Measurements from ENCODE around the gene ADAM21. TPM values are rescaled to one million over a fixed set of nuclear protein-coding genes. Genes with fewer than 3 reads are reported as not detected.
"Not testable (repeated sequence)": the region's sequence is repeated elsewhere in the genome, so short reads cannot be mapped to it uniquely, and the experiment has no call there.

Gene ADAM21
- total RNA-seq, result not detected in 2 replicates

DNA sequence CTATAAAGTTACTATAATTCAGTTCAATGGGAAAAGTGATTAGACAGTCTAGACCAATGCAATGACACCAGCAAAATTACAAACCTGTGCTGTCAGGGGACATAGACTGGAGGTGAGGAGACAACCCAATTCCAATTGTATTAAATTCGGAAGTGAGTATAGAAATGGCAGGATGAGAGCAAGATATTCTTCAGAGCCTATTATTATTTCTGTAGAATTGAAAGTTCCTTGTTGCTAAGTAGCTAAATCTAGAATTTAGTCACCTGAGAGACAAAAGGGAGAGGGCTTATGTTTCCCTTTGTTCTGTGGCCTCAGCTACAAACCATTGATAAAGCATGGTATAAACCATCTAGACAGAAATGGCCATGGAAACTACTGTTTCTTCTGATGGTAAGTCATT, at the start of gene ADAM21:
ADAM21 (plus strand) TSS at position 301 of the 400 bp plus-strand sequence. CDS start 5,326 bp downstream, outside the sequence.
- intact Hi-C loops (cut with micrococcal nuclease), result no loop called here
- no peaks in the 10 kb centered on the region for H3K36me3 Mint-ChIP-seq (ENCODE audit: low read depth)
- no peaks in the 10 kb centered on the region for H3K9me3 Mint-ChIP-seq
- peaks cover 2% of the 10 kb centered on the region for H3K27me3 Mint-ChIP-seq (ENCODE audit: low read depth)
- H3K4me3 Mint-ChIP-seq (ENCODE audit: low read depth), result no peak within 1 kb of the TSS
- no peaks in the 10 kb centered on the region for H3K4me1 Mint-ChIP-seq (ENCODE audit: low read depth)
- DNase-seq (ENCODE audit: low spot score), result no peak
- H3K27ac Mint-ChIP-seq, result no peak within 1 kb of the TSS

DNA sequence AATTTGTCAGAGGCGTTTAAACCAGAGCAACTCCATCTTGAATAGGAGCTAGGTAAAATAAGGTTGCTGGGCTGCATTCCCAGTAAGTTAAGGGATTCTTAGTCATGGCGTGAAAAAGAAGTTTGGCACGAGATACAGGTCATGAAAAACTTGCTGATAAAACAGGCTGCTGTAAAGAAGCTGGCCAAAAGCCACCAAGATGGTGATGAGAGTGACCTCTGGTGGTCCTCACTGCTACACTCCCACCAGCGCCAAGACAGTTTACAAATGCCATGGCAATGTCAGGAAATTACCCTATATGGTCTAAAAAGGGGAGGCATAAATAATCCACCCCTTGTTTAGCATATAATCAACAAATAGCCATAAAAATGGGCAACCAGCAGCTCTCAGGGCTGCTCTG, 48.6 kb upstream of the ADAM21 start:
- intact Hi-C loops (cut with micrococcal nuclease); H3K27ac Mint-ChIP-seq; H3K9me3 Mint-ChIP-seq; H3K27me3 Mint-ChIP-seq (ENCODE audit: low read depth); H3K4me1 Mint-ChIP-seq (ENCODE audit: low read depth); H3K4me3 Mint-ChIP-seq (ENCODE audit: low read depth); DNase-seq (ENCODE audit: low spot score); H3K36me3 Mint-ChIP-seq (ENCODE audit: low read depth): not testable (repeated sequence)

DNA sequence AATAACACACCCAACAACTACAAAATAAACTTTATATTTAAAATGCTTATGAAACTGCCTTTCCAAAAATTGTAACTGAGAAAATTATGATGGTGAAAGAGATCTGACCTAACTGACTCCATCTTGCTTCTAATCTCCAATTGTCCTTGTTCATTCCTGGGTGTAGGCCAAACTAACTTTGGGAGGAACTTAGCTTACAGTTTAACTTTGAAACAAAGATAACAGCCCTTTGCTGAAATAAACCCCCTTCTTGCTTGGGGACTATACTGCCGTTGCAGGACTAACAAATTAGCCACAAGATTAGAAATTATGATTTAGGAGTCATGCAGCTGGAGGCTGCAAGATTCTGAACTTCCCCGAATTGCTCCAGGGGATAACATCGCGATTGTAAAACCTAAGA, 45.8 kb upstream of the ADAM21 start:
- H3K4me1 Mint-ChIP-seq (ENCODE audit: low read depth); H3K36me3 Mint-ChIP-seq (ENCODE audit: low read depth); H3K27ac Mint-ChIP-seq; H3K4me3 Mint-ChIP-seq (ENCODE audit: low read depth); H3K9me3 Mint-ChIP-seq; intact Hi-C loops (cut with micrococcal nuclease); DNase-seq (ENCODE audit: low spot score); H3K27me3 Mint-ChIP-seq (ENCODE audit: low read depth): not testable (repeated sequence)

DNA sequence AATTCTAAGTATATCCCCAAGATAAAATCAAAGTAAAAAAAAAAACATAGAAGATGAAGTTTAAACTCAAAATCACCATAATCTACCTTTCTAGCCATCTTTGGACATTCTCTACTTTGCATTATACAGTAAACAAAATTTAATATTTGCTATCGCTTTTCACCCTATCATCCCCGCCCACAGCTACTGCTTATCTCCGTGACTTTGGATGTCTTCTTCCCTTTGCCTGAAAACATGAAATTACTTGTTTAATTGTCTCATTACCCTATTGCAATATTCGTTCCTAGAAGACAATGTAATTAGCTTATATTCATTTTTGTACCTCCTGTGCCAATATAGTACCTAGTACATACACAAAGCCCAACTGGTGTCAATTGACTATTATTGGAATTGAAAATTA, 44.4 kb upstream of the ADAM21 start:
- no peak overlapping the region for H3K4me3 Mint-ChIP-seq (ENCODE audit: low read depth)
- no peak overlapping the region for H3K27ac Mint-ChIP-seq
- intact Hi-C loops (cut with micrococcal nuclease), result no loop called here
- peaks cover 3% of the 10 kb centered on the region for H3K36me3 Mint-ChIP-seq (ENCODE audit: low read depth)
- H3K27me3 Mint-ChIP-seq (ENCODE audit: low read depth), result no peaks in the 10 kb centered on the region
- DNase-seq (ENCODE audit: low spot score), result no peak
- H3K4me1 Mint-ChIP-seq (ENCODE audit: low read depth), result no peaks in the 10 kb centered on the region
- H3K9me3 Mint-ChIP-seq, result peaks cover 3% of the 10 kb centered on the region

DNA sequence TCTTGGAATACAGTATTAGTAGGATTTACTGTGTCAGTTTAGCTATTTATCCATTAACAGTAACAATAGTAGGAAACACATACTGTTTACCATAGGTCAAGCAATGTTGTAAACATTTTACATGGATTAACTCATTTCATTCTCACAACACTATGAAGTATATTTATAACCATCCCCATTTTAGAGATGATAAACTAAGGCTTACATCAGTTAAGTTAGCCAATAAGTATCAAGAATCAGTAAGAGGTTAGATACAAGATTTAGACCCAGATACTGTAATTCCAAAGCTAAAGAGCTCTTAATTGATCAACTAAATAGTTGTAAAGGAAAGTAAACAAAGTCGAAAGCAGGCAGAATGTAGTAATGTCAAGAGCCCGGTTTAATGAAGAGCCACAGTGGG, 36.2 kb upstream of the ADAM21 start:
- Mint-ChIP-seq H3K4me1 (ENCODE audit: low read depth) (peaks cover 13% of the 10 kb centered on the region), H3K27ac (no peak overlapping the region), H3K36me3 (ENCODE audit: low read depth) (no peaks in the 10 kb centered on the region), H3K4me3 (ENCODE audit: low read depth) (peak overlapping the region; percentile 79), H3K27me3 (ENCODE audit: low read depth) (peaks cover 1% of the 10 kb centered on the region), H3K9me3 (no peaks in the 10 kb centered on the region)
- intact Hi-C loops (cut with micrococcal nuclease), result no loop called here
- no peak for DNase-seq (ENCODE audit: low spot score)

DNA sequence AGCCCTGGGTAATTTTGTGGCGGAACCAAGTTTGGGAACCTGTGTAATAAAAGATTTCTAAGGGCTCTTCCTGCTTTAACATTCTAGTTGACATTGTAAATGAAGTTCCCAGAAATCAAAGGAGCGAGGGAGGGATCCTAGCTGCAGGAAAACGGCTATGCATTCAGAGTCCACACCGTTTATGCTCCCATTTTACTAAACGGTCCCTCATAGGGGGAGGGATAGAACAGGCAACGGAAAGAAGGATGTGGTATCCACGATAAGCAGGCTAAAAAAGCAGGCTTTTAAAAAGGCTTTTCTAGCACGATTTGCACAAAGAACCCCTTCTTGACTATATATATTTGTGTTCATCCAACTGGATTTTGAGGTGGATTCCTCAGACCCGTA, 35.6 kb upstream of the ADAM21 start:
- Mint-ChIP-seq H3K36me3 (ENCODE audit: low read depth) (no peaks in the 10 kb centered on the region), H3K4me3 (ENCODE audit: low read depth) (peak overlapping the region; percentile 82), H3K9me3 (no peaks in the 10 kb centered on the region), H3K4me1 (ENCODE audit: low read depth) (peaks cover 13% of the 10 kb centered on the region), H3K27me3 (ENCODE audit: low read depth) (peaks cover 1% of the 10 kb centered on the region), H3K27ac (no peak overlapping the region)
- DNase-seq (ENCODE audit: low spot score), result no peak
- intact Hi-C loops (cut with micrococcal nuclease), result no loop called here

DNA sequence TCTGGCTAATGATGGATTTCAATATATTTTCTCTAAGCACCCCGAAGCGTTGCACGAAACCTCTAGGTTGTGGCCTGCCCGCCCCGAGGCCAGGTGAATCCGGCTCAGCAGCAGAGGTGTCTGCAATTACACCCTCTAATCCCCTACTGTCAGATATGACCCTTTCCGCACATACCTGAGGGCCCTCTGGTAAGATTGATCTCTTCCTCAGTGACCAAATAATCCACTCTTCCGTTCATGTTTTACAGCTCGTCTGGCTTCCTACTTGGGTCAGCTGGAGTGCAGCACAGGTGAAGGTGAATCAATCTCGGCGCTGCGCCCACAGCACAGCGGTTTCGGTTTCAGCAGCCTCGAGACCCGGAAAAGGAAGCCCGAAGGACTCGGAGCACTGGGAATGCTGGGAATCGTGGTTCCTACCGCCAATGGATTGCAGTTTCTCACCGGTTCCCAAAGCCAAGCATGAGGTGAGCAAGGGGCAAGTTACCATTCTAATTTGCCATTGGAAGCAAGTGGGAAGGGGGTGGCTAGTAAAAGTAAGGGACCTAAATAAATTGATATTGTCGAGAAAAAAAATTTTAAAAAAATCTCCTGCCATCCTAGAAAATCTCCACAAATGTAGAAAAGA, 35.1 kb upstream of the ADAM21 start, which contains the start of gene SYNJ2BP:
SYNJ2BP (minus strand) TSS at position 366 of the 625 bp plus-strand sequence; CDS start at position 239, 127 bp downstream.
- peaks cover 13% of the 10 kb centered on the region for H3K4me1 Mint-ChIP-seq (ENCODE audit: low read depth)
- H3K27me3 Mint-ChIP-seq (ENCODE audit: low read depth), result peaks cover 2% of the 10 kb centered on the region
- H3K9me3 Mint-ChIP-seq, result no peaks in the 10 kb centered on the region
- H3K27ac Mint-ChIP-seq, result no peak within 1 kb of the TSS
- no peaks in the 10 kb centered on the region for H3K36me3 Mint-ChIP-seq (ENCODE audit: low read depth)
- peak within 1 kb of the TSS; percentile 82 for H3K4me3 Mint-ChIP-seq (ENCODE audit: low read depth)
- peak; percentile 15 for DNase-seq (ENCODE audit: low spot score)
- intact Hi-C loops (cut with micrococcal nuclease), result no loop called here

DNA sequence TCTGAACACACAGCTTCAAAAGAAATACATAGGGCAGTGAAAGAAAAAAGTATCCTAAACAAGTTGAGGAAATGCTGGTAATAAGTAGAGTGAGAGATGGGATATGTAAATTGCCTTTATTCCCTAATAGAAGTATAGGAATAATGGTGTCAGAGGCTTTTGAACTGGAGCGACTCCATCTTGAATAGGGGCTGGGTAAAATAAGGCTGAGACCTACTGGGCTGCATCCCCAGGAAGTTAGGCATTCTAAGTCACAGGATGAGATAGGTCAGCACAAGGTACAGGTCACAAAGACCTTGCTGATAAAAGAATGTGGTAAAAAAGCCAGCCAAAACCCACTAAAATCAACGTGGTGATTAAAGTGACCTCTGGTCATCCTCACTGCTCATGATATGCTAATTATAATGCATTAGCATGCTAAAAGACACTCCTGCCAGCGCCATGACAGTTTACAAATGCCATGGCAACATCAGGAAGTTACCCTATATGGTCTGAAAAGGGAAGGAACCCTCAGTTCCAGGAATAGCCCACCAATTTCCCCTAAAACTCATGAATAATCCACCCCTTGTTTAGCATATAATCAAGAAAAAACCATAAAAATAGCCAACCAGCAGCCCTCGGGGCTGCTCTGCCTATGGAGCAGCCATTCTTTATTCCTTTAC, 32.6 kb upstream of the ADAM21 start:
- H3K9me3 Mint-ChIP-seq; H3K36me3 Mint-ChIP-seq (ENCODE audit: low read depth); H3K4me3 Mint-ChIP-seq (ENCODE audit: low read depth); H3K27me3 Mint-ChIP-seq (ENCODE audit: low read depth); intact Hi-C loops (cut with micrococcal nuclease); DNase-seq (ENCODE audit: low spot score); H3K27ac Mint-ChIP-seq: not testable (repeated sequence)
- H3K4me1 Mint-ChIP-seq (ENCODE audit: low read depth), result peaks cover 13% of the 10 kb centered on the region

DNA sequence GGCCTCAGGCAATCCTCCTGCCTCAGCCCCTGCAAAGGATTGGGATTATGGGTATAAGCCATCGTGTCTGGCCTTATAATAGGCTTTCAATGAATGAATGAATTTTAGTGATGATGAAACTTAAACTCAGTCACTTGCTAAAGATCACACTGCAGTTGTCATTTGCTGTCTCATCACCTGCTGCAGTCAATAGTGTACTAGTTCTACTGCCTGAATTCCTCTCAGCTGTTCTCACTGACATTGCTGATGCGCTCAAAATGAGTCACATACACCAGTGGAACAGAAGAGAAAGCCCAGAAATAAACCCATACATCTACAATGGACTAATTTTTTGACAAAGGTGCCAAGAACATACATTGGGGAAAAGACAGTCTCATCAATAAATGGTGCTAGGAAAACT, 29.4 kb upstream of the ADAM21 start:
- Mint-ChIP-seq H3K4me1 (ENCODE audit: low read depth) (no peaks in the 10 kb centered on the region), H3K27me3 (ENCODE audit: low read depth) (peaks cover 6% of the 10 kb centered on the region), H3K36me3 (ENCODE audit: low read depth) (no peaks in the 10 kb centered on the region), H3K9me3 (peaks cover 10% of the 10 kb centered on the region), H3K27ac (no peak overlapping the region), H3K4me3 (ENCODE audit: low read depth) (no peak overlapping the region)
- intact Hi-C loops (cut with micrococcal nuclease), result no loop called here
- DNase-seq (ENCODE audit: low spot score), result no peak

DNA sequence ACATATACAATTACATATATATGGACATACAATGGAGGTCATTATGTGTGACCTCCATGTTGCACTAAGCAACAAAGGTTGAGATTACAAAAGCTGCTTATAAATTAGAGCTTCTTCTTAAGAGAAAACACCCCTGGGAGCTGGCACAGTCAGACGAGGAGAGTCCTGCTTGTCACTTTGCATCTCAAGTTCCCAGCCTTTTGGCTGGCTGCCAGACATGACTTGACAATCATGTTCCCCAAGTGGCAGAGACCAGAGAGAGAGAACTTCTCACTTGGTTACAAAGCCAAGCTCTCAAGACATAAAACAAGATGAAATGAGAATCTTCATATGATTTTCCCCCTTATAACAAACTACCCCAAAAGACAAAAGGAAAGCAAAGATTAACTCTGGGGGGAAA, 26.6 kb upstream of the ADAM21 start:
- intact Hi-C loops (cut with micrococcal nuclease), result no loop called here
- no peak for DNase-seq (ENCODE audit: low spot score)
- Mint-ChIP-seq H3K27me3 (ENCODE audit: low read depth) (peaks cover 7% of the 10 kb centered on the region), H3K4me3 (ENCODE audit: low read depth) (no peak overlapping the region), H3K27ac (no peak overlapping the region), H3K4me1 (ENCODE audit: low read depth) (no peaks in the 10 kb centered on the region), H3K9me3 (peaks cover 10% of the 10 kb centered on the region), H3K36me3 (ENCODE audit: low read depth) (no peaks in the 10 kb centered on the region)

DNA sequence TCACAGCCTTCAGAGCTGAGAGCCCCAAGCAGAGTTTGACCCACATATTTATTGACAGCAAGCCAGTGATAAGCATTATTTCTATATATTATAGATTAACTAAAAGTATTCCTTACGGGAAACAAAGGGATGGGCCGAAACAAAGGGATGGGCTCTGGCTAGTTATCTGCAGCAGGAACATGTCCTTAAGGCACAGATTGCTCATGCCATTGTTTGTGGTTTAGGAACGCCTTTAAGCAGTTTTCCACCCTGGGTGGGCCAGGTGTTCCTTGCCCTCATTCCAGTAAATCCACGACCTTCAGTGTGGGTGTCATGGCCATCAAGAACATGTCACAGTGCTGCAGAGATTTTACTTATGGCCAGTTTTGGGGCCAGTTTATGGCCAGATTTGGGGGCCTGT, 25.4 kb upstream of the ADAM21 start:
- DNase-seq (ENCODE audit: low spot score); H3K27me3 Mint-ChIP-seq (ENCODE audit: low read depth); H3K36me3 Mint-ChIP-seq (ENCODE audit: low read depth); intact Hi-C loops (cut with micrococcal nuclease); H3K27ac Mint-ChIP-seq; H3K4me3 Mint-ChIP-seq (ENCODE audit: low read depth); H3K4me1 Mint-ChIP-seq (ENCODE audit: low read depth): not testable (repeated sequence)
- H3K9me3 Mint-ChIP-seq, result peaks cover 20% of the 10 kb centered on the region

DNA sequence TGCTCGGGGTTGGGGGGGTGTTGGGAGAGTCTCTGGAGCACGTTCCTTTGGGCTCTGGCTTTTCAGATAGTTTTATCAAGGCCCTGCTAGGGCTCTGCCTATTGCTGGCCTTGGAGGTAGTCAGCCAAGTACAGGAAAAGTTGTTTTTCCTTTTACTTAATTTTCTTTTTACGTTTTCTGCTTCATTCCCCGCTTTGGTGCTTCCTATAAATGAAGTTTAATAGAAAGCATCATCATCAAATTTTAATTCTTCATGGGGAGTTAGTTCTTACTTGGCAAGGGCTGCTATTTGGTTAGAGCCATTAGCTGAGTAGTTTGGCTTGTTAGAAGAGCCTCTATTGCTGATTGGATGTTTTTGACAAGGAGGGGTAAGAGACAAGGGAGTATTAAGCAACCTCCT, 15.1 kb upstream of the ADAM21 start:
- DNase-seq (ENCODE audit: low spot score), result no peak
- H3K36me3 Mint-ChIP-seq (ENCODE audit: low read depth), result no peaks in the 10 kb centered on the region
- H3K27ac Mint-ChIP-seq, result no peak overlapping the region
- peaks cover 49% of the 10 kb centered on the region for H3K9me3 Mint-ChIP-seq
- H3K4me3 Mint-ChIP-seq (ENCODE audit: low read depth), result no peak overlapping the region
- H3K4me1 Mint-ChIP-seq (ENCODE audit: low read depth), result no peaks in the 10 kb centered on the region
- no peaks in the 10 kb centered on the region for H3K27me3 Mint-ChIP-seq (ENCODE audit: low read depth)
- intact Hi-C loops (cut with micrococcal nuclease), result no loop called here

DNA sequence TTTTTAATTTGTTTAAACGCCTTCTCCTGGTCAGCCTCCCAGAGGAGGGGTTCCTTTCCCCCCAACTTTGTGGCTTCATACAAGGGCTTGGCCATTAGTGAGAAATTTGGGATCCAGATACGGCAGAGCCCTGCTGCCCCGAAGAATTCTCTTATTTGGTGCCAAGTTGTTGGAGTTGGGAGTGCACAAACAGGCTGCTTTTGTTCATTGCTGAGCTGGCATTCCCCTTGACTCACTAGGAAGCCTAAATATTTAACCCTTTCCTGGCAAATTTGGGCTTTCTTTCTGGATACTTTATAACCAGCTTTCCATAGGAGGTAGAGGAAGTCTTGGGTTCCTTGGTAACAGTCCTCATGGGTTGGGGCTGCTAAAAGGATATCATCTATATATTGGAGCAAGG, 10.3 kb upstream of the ADAM21 start:
- Mint-ChIP-seq H3K9me3 (peaks cover 28% of the 10 kb centered on the region), H3K27ac (no peak overlapping the region), H3K4me3 (ENCODE audit: low read depth) (no peak overlapping the region), H3K4me1 (ENCODE audit: low read depth) (no peaks in the 10 kb centered on the region), H3K27me3 (ENCODE audit: low read depth) (no peaks in the 10 kb centered on the region), H3K36me3 (ENCODE audit: low read depth) (no peaks in the 10 kb centered on the region)
- intact Hi-C loops (cut with micrococcal nuclease), result no loop called here
- DNase-seq (ENCODE audit: low spot score), result no peak
